OCI-LY7 (cell line): ENCODE results near the gene GNG14. TPM values are rescaled to one million over a fixed set of nuclear protein-coding genes. Genes with fewer than 3 reads are reported as not detected.

Experiments
- BruUV-seq: library from RNA; stranded (reverse); fragments of 400-500 nt; replicated peaks from 2 replicates; lab custom pipeline; 2021; lab: Mats Ljungman, UMichigan
- CTCF ChIA-PET: fragments of 300-600 bp; sonication (Branson Sonifier 250); formaldehyde crosslinking; loops from one replicate; lab custom pipeline; 2022; ENCODE audit warnings: antibody characterized with exemption; ENCODE audit not compliant: unreplicated experiment; lab: Charles Lee
- POLR2A ChIA-PET: fragments of 300-600 bp; sonication (Branson Sonifier 250); formaldehyde crosslinking; loops from one replicate; lab custom pipeline; 2022; ENCODE audit warnings: antibody characterized with exemption; lab: Charles Lee
- DNase-seq: peaks from one replicate; pipeline ENCODE4 v3.0.0-alpha.2; 2015; ENCODE audit warnings: low spot score
- H2AFZ ChIP-seq: fragments of 200-600 bp; sonication (generic), shearing (Covaris generic); 2 replicates; pipeline ENCODE4 v1.6.1; 2014; ENCODE audit warnings: mild to moderate bottlenecking, antibody characterized with exemption, low read length, moderate library complexity
- H3K27ac ChIP-seq: fragments of 200-600 bp; sonication (generic); 2 replicates; pipeline ENCODE4 v1.5.1; 2014; ENCODE audit warnings: mixed run types, low read depth, mild to moderate bottlenecking, moderate library complexity, low read length, inconsistent platforms; ENCODE audit not compliant: poor library complexity, severe bottlenecking
- H3K36me3 ChIP-seq: fragments of 200-600 bp; sonication (generic); 2 replicates; pipeline ENCODE4 v1.6.1; 2014; ENCODE audit warnings: mild to moderate bottlenecking, antibody characterized with exemption, low read length, moderate library complexity, mixed read lengths; ENCODE audit not compliant: insufficient read depth
- H3K4me1 ChIP-seq: fragments of 200-600 bp; sonication (generic); 2 replicates; pipeline ENCODE4 v1.5.1; 2014; ENCODE audit warnings: mild to moderate bottlenecking, low read length; ENCODE audit not compliant: insufficient read depth, poor library complexity, severe bottlenecking
- H3K4me2 ChIP-seq: fragments of 200-600 bp; sonication (generic); 2 replicates; pipeline ENCODE4 v1.6.1; 2014; ENCODE audit warnings: mild to moderate bottlenecking, low read length
- H3K4me3 ChIP-seq: fragments of 200-600 bp; sonication (generic); 2 replicates; pipeline ENCODE4 v1.5.1; 2014; ENCODE audit warnings: mild to moderate bottlenecking, low read depth, low read length; ENCODE audit not compliant: poor library complexity, severe bottlenecking
- H3K79me2 ChIP-seq: fragments of 200-600 bp; sonication (generic); 2 replicates; pipeline ENCODE4 v1.6.1; 2016; ENCODE audit warnings: low read depth, mild to moderate bottlenecking, low read length, moderate library complexity, mixed read lengths; ENCODE audit not compliant: insufficient read depth
- H3K9me2 ChIP-seq: fragments of 200-600 bp; sonication (generic); 2 replicates; pipeline ENCODE4 v1.6.1; 2016; ENCODE audit warnings: mild to moderate bottlenecking, low read length, mixed read lengths; ENCODE audit not compliant: insufficient read depth
- H3K9me3 ChIP-seq: fragments of 200-600 bp; sonication (generic); 2 replicates; pipeline ENCODE4 v1.6.1; 2014; ENCODE audit warnings: mild to moderate bottlenecking, mixed run types, low read length, mixed read lengths
- H4K20me1 ChIP-seq: fragments of 200-600 bp; sonication (generic); 2 replicates; pipeline ENCODE4 v1.6.1; 2014; ENCODE audit warnings: mild to moderate bottlenecking, antibody characterized with exemption, low read length, moderate library complexity, mixed read lengths; ENCODE audit not compliant: insufficient read depth
- CTCF ChIP-seq: fragments of 200-600 bp; sonication (generic); conservative IDR thresholded peaks from 2 replicates; pipeline ENCODE4 v1.5.1; 2014; ENCODE audit warnings: mild to moderate bottlenecking, antibody characterized with exemption, low read length, moderate library complexity, mixed read lengths
- EZH2phosphoT487 ChIP-seq: fragments of 200-600 bp; sonication (generic); IDR thresholded peaks from 2 replicates; pipeline ENCODE4 v1.6.1; 2018; ENCODE audit warnings: low read depth, borderline replicate concordance, mild to moderate bottlenecking, mixed run types, antibody characterized with exemption, low read length, moderate library complexity, mixed read lengths
- intact Hi-C: fragments of 100-400 bp; cut with micrococcal nuclease; formaldehyde crosslinking; loops from one replicate; pipeline ENCODE4 v1.10.0; 2022; ENCODE audit not compliant: unreplicated experiment
- total RNA-seq, 2 experiments: library from RNA; depleted of rRNA in 1 of 2; stranded (reverse); fragments of >200 nt in 1 of 2; shearing (Covaris generic) in 1 of 2; gene quantifications; 2 replicates each; pipeline ENCODE4 v1.2.3, GENCODE V29; 2014 to 2022

The GNG14 gene
- total RNA-seq, 2 experiments from 2014 or later = 0.93 TPM; not detected in 1

GRCh38 chr19:12646551-12646950 lies 41.2 kb upstream of the GNG14 start:
- H3K27ac ChIP-seq = no peak overlapping the region
- no peak for DNase-seq
- ChIA-PET POLR2A (interaction anchor here (0.6 kb wide), 1 partner anchor 876 kb away, joined by 3 read pairs; no protein-coding TSS in a partner anchor), CTCF (no interaction called here)
- no peaks in the 10 kb centered on the region for H4K20me1 ChIP-seq
- no peaks in the 10 kb centered on the region for H3K4me1 ChIP-seq
- no peaks in the 10 kb centered on the region for H3K79me2 ChIP-seq
- H3K4me3 ChIP-seq = no peak overlapping the region
- no peaks in the 10 kb centered on the region for H3K9me2 ChIP-seq
- H2AFZ ChIP-seq = no peak overlapping the region
- H3K9me3 ChIP-seq = no peaks in the 10 kb centered on the region
- TF ChIP-seq EZH2phosphoT487 (no peak), CTCF (no peak)
- intact Hi-C loops = no loop called here
- BruUV-seq = no TSS peak
- H3K36me3 ChIP-seq = peaks cover 15% of the 10 kb centered on the region
- no peak overlapping the region for H3K4me2 ChIP-seq

GRCh38 chr19:12647047-12647446 lies 40.8 kb upstream of the GNG14 start:
- H3K4me3 ChIP-seq = no peak overlapping the region
- DNase-seq = no peak
- H3K27ac ChIP-seq = no peak overlapping the region
- POLR2A ChIA-PET = interaction anchor here (0.6 kb wide), 1 partner anchor 876 kb away, joined by 3 read pairs; no protein-coding TSS in a partner anchor
- intact Hi-C loops = no loop called here
- H3K79me2 ChIP-seq = no peaks in the 10 kb centered on the region
- no peaks in the 10 kb centered on the region for H3K4me1 ChIP-seq
- CTCF ChIA-PET = no interaction called here
- BruUV-seq = no TSS peak
- no peak overlapping the region for H3K4me2 ChIP-seq
- no peaks in the 10 kb centered on the region for H4K20me1 ChIP-seq
- H3K9me2 ChIP-seq = no peaks in the 10 kb centered on the region
- H3K9me3 ChIP-seq = no peaks in the 10 kb centered on the region
- peaks cover 20% of the 10 kb centered on the region for H3K36me3 ChIP-seq
- H2AFZ ChIP-seq = no peak overlapping the region
- no peak for TF ChIP-seq EZH2phosphoT487
- no peak for TF ChIP-seq CTCF

GRCh38 chr19:12647490-12648071 lies 40.2 kb upstream of the GNG14 start:
- Histone ChIP-seq H3K36me3 (peaks cover 22% of the 10 kb centered on the region), H2AFZ (no peak overlapping the region), H4K20me1 (no peaks in the 10 kb centered on the region), H3K9me2 (no peaks in the 10 kb centered on the region), H3K4me1 (no peaks in the 10 kb centered on the region), H3K79me2 (no peaks in the 10 kb centered on the region), H3K9me3 (no peaks in the 10 kb centered on the region), H3K4me3 (no peak overlapping the region), H3K4me2 (no peak overlapping the region), H3K27ac (no peak overlapping the region)
- ChIA-PET CTCF (no interaction called here), POLR2A (no interaction called here)
- no TSS peak for BruUV-seq
- no peak for DNase-seq
- TF ChIP-seq EZH2phosphoT487 = no peak
- TF ChIP-seq CTCF = no peak
- intact Hi-C loops = no loop called here
